GM12892 (cell line): Measurements from ENCODE around the gene GSTM3. TPM values are rescaled to one million over a fixed set of nuclear protein-coding genes. Genes with fewer than 3 reads are reported as not detected.

Source experiments
- DNase-seq: peaks from one replicate; pipeline ENCODE4 v3.0.0; 2011; ENCODE audit not compliant: insufficient read length
- FAIRE-seq: peaks from 2 replicates; lab custom pipeline; 2011; peaks lifted over from hg19 to GRCh38; lab: Jason Lieb, UNC
- POLR2A ChIP-seq: IDR thresholded peaks from 2 replicates; pipeline ENCODE4 v1.6.1; 2011; ENCODE audit warnings: low read depth, low read length, control low read depth
- POLR2AphosphoS5 ChIP-seq: IDR thresholded peaks from 2 replicates; pipeline ENCODE4 v1.6.1; 2011; ENCODE audit warnings: low read depth, low read length, control low read depth
- TAF1 ChIP-seq: IDR thresholded peaks from 2 replicates; pipeline ENCODE4 v1.6.1; 2011; ENCODE audit warnings: low read depth, mild to moderate bottlenecking, control low read depth, low read length, borderline replicate concordance
- polyA plus RNA-seq: library from polyadenylated mRNA; unstranded; fragments of >200 nt; gene quantifications from one replicate; pipeline ENCODE4 v1.2.1, GENCODE V29; 2012; ENCODE audit warnings: missing spikeins, inconsistent platforms; ENCODE audit not compliant: missing spikeins

Gene GSTM3
- polyA plus RNA-seq: 3.1 TPM

DNA sequence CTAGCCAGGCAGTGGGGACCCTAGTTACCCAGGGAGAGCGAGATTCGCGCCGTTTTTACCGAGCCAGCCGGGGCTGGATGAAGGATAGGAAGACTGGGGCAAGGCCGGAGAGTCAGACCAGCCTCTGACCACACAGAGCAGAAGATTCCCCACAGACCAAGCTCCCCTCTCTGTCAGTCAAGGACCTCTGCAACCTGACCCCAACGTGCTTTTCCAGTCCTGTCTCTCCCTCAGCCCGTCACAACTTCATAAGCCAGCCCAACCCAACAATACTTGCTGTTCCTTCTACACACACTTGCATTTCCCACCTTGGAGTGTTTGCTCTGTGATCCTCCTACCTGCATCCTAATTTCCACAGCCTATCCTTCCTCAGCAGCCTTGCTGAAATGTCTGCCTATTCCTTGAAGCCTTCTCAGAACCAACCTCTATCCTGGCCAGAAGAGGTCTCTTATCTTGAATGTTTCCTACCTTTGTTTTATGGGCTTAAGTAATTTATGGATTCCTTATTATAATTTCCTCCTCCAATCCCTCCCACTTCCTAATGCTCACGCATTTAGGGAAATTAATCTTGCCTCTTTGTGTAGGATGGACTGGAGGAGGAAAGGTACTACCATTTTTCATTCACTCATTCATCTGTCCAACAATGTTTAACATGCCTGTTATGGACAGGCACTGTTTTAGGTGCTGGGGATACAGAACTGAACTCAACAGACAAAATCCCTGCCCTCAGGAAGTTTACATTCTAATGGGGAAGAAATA is at the start of gene GSTM3:
TSS of gene GSTM3 (minus strand) at position 424 of the 759 bp plus-strand sequence. CDS start 751 bp downstream, outside the sequence.
- no peak for DNase-seq
- TF ChIP-seq POLR2A (no peak), POLR2AphosphoS5 (no peak), TAF1 (no peak)

DNA sequence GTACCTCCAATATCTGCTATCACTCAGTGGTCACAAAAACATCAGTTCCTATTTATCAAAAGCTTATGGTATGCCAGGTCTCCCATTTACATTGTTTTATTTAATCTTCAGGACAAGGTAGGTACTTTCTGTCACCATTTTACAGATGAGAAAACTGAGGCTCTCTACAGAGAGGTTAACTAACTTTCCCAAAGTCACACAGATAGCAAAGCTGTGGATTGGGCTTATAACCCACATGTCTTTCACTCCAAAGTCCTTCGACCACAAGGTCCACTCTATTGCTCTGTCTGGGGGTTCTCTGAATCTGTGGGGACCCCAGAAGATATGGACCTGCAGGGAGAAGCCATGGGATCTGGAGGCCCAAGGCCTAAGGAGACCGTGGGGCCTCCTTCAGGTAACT is 49.5 kb upstream of the GSTM3 start:
- FAIRE-seq (no peak), DNase-seq (no peak)
- TF ChIP-seq POLR2AphosphoS5 (no peak), TAF1 (no peak), POLR2A (no peak)

More for the DNA sequence above, at the start of gene GSTM3:
- FAIRE-seq: no peak

DNA sequence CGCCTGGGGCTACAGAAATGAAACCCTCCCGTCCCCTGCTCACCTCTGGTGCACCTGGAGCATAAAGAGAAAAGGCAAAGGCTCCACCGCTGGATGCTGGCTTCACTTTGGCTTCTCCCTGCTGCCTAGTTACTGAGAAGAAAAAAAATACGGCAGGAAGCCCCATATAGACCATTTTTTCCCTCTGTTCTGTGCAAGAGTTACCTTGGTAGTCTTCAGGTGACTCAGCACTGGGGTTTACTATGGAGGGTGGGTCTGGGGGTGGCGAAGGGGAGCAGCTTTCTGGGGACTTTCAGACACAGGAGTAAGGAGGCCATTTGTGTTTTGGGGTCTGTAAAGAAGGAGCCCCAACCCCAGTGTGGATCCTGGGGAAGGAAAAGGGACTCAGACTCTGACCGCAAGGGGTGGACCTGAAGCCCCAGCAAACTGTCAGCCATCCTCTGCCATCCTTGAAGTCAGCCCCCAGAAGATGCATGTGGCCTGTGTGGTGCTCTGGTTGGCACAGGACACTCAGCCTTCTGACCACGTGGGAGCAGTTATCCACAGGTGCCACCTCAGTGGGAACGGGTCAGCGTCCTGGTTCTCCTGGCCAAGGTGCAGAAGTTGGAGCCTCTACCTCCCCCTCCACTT is 48.8 kb upstream of the GSTM3 start:
- TF ChIP-seq POLR2AphosphoS5 (no peak), POLR2A (no peak), TAF1 (no peak)
- DNase-seq (no peak), FAIRE-seq (no peak)

DNA sequence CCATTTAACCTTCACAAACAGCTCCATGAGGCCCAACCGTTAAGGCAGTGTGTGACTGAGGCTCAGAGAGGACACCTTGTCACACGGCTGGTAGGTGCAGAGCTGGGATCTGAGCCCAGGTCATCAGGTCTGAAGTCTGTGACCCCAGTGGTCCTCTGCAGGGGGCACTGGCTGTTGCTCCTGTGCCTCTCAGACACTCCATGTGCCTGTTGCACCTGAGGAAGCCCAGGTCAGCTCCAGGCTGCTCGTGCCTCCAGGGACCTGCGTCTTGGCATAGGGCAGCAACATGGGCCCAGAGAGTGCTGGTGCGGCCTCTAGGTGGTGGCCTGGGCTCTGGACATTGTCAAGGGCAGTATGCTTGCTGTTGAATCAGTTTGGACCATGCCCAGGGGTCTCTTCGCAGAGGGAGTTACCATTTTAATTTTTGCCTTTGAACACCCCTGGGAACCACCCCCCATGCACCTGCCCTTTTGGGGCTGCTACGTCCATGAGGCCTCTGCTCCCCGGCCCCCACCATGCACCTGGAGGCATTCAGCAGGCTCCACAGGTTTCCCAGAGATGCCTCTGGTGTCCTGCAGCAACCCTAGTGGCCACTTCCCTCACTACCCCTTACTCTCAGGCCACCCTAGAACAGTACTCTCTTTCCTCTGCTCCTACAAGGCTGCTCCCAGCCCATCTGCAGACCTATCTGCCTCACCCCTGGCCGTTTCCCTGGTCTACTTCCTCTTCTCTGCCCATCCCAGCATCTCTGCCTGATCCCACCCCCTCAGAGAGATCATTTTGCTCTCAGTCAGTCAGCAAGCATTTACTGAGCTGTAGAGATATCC is 48.1 kb upstream of the GSTM3 start:
- DNase-seq: no peak
- FAIRE-seq: no peak
- no peak for TF ChIP-seq POLR2A
- TF ChIP-seq POLR2AphosphoS5: no peak
- TF ChIP-seq TAF1: no peak

DNA sequence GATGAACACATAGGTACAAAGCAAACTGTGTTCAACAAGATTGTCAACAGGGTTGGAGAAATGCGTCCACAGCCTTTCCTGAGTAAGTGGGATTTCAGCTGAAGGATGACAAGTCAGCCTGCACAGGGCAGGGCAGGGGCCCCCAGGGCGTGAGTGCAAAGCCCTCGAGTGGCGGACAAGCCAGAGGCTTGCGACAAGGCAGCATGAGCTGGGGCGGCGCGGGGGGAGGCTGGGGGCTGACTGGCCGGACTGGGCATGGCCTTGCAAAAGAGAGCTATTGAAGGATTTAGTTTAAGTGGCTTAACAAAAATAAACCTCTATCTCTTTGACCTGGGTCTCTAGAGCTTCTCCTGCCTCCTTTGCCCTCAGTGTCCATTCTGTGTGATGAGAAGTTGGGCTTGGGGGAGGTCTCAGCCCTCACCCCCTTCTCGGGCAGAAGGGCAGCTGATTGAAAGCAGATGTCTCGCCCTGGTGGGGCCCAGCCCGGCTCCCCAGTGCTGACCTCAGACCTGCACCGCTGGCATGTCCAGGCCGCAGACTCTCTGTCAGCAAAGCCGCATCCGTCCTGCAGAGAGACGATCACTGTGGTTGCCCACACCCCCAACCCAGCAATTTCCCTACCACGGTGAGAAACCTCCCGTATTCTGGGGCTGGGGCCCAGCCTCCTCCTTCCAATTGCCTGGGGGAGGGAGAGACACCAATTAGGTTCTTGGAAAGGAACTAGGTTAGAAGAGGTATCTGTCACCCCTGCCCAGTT is 47.2 kb upstream of the GSTM3 start:
- TF ChIP-seq POLR2AphosphoS5 (no peak), POLR2A (no peak), TAF1 (no peak)
- no peak for FAIRE-seq
- no peak for DNase-seq

DNA sequence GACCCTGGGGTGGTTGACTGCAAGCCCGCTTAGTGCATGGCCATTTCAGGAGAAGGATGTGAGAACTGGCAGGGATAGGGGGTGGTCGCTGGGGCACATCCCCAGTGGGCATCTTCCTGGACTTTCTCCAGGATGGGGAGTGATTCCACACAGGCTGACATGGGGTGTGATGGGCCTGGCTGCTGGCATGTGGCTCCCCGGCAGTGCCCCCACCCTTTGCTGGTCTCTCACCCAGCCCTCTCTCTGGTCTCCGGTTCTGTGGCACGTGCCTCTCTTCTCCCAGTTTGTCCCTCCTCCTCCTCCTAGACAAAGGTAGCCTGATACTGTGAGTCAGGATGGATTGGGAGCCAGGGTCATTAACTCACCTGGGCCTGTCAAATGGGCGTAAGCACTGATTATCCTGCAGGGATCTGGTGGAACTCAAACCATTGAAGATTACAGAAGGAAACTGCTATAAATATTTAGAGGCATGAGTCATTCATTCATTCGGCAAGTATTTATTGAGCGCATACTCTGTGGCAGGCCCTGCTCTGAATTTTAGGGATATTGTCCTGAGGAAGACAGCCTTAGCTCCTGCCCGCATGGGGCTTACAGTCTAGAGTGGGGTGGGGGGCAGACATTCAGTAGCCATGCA is 46.5 kb upstream of the GSTM3 start:
- DNase-seq: no peak
- no peak for TF ChIP-seq POLR2A
- TF ChIP-seq TAF1: no peak
- no peak for TF ChIP-seq POLR2AphosphoS5
- FAIRE-seq: no peak

DNA sequence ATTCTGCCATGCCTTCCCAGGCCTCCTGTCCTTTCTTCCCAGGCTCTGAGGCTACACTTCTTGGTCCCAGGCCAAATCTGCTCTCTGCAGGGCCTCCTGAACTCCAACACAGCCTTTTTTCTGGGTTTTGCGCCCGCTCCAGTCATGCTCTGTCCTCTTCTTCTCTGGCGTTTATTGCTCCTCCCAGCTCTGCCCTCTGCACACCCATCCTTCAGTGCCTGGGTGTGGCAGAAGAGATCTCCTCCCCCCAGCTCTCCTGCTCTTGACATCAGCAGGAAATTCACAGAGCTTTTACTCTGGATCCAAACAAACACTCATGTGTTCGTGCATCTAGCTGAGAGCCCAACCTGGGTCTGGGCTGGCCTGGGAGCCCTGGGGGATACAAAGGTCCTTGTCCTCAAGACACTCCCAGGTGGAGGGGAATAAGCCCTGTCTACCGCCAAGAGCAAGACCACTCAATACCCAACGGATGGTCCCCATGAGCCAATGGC is 45.7 kb upstream of the GSTM3 start:
- DNase-seq (no peak), FAIRE-seq (no peak)
- no peak for TF ChIP-seq TAF1
- no peak for TF ChIP-seq POLR2A

DNA sequence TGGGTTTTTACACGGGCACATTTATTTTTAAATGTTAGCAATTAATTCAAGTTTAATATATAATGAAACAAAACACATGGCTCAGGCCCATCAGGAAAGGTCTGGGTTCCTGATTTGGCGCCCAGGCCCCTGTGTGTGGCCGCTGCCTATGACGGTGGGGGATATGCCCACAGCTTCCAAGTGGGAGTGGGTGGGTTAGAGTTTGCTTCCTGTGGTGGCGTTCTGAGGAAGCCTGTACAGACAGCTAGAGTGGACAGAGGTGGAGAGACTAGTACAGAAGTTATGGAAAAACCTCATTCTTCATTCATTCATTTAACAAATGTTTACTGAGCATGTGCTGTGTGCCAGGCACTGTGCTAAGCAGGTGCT is 45.3 kb upstream of the GSTM3 start:
- DNase-seq (no peak), FAIRE-seq (no peak)
- TF ChIP-seq POLR2AphosphoS5 (no peak), TAF1 (no peak), POLR2A (no peak)

DNA sequence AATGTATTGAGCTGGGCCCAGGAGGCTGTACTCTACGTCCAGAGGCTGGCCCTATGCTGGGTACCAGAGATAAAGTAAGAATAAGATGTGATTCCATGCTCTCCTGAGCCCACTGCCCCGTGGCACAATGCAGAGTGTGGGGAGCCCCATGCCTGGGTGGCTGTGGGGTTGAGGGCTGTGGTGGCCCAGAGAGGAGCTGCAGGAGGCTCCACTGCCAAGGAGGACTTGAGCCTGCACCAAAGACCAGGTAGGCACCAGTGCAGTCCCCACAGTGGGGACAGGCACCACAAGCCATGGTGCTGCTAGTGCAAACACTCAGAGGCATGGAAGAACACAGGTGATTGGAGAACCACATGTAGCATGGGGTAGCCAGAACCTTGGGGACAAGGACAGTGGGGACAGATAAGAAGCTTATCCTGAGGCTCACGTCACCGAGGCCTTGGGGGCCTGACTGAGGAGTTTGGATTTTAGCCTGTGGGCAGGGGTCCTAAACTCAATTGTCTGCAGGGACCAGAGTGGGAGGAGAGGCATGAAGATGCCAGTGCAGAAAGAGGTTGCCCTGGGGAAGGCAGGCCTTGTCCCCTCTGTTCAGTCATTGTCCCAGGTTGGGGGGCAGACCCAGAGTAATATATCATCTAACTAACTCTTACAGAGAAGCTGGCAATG is 44.7 kb upstream of the GSTM3 start:
- DNase-seq (no peak), FAIRE-seq (no peak)
- TF ChIP-seq POLR2AphosphoS5 (no peak), POLR2A (no peak), TAF1 (no peak)

DNA sequence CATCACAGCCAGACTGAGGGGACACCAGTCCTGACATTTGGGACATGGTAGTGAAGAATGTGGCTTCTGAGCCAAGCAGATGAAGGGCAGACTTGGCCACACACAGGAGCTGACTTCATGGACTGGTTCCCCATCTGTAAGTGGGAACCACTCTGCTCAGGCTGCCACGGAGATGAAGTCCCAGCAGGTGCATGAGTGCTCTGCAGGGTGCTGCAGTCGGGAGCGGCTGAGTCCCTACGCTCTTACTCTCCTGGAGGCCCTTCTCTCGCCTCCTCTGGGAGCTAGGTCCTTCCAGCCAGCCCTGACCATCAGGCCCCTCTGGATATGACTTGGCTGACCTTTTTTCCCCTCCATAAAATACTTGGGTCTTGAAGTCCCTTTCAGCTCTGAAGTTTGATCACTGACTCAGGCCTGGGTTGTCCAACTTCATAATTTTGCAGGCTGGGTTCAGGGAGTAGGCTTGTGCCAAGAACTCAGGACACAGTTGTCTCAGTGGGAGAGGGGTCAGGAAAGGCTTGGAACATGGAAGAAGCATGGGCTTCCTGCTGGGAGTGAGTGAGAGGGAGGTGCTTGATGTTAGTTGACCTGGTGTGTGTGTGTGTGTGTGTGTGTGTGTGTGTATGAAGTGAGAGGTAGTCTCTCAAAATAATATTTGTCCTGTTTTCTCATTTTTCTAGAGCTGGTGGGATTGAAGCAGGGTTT is 43.9 kb upstream of the GSTM3 start:
- DNase-seq (no peak), FAIRE-seq (no peak)
- TF ChIP-seq POLR2A (no peak), POLR2AphosphoS5 (no peak), TAF1 (no peak)
